Endothelial cell of umbilical vein (primary cell): ENCODE measurements around the gene GRIK1. TPM values are rescaled to one million over a fixed set of nuclear protein-coding genes. Genes with fewer than 3 reads are reported as not detected.

Experiments
- BruUV-seq: library from RNA; stranded (reverse); fragments of 400-500 nt; replicated peaks from 2 replicates; lab custom pipeline; 2021; lab: Mats Ljungman, UMichigan
- CTCF ChIA-PET: fragments of 300-600, 350-600 bp; sonication (Branson Sonifier 250); formaldehyde crosslinking; loops from one replicate; lab custom pipeline; 2021; ENCODE audit warnings: antibody characterized with exemption, inconsistent platforms; lab: Charles Lee
- POLR2A ChIA-PET: fragments of 300-600, 350-600 bp; sonication (Branson Sonifier 250); formaldehyde crosslinking; loops from one replicate; lab custom pipeline; 2021; ENCODE audit warnings: antibody characterized with exemption, inconsistent platforms; lab: Charles Lee
- DNase-seq: peaks from one replicate; pipeline ENCODE4 v3.0.0-alpha.2; 2011; ENCODE audit warnings: low read depth, low spot score
- FAIRE-seq: peaks from 2 replicates; lab custom pipeline; 2011; peaks lifted over from hg19 to GRCh38; lab: Jason Lieb, UNC
- H2AFZ ChIP-seq: 2 replicates; pipeline ENCODE4 v1.6.0; 2012; ENCODE audit warnings: low read depth, low read length, control low read depth, inconsistent platforms
- H3K27ac ChIP-seq: 2 replicates; pipeline ENCODE4 v1.5.1; 2011; ENCODE audit warnings: low read depth, mild to moderate bottlenecking, control low read depth, low read length, moderate library complexity; ENCODE audit not compliant: insufficient read depth
- H3K27me3 ChIP-seq, 2 experiments: 2 replicates each; pipeline versions ENCODE4 v1.6.0 to v1.6.1; 2011; ENCODE audit warnings: low read length in 2 of 2, mixed read lengths in 1 of 2; ENCODE audit not compliant: control insufficient read depth in 2 of 2, insufficient read depth in 2 of 2
- H3K36me3 ChIP-seq, 2 experiments: 2 replicates in 1 of 2; 3 replicates in 1 of 2; pipeline ENCODE4 v1.5.1; 2011; ENCODE audit warnings: low read length in 2 of 2, mild to moderate bottlenecking in 1 of 2, moderate library complexity in 1 of 2; ENCODE audit not compliant: control insufficient read depth in 2 of 2, insufficient read depth in 2 of 2; ENCODE audit errors: extremely low read depth in 1 of 2
- H3K4me1 ChIP-seq: 3 replicates; pipeline ENCODE4 v1.5.1; 2011; ENCODE audit warnings: mild to moderate bottlenecking, low read length; ENCODE audit not compliant: control insufficient read depth, insufficient read depth; ENCODE audit errors: extremely low read depth
- H3K4me2 ChIP-seq: 2 replicates; pipeline ENCODE4 v1.6.1; 2011; ENCODE audit warnings: low read length, control low read depth, mixed read lengths; ENCODE audit not compliant: insufficient read depth
- H3K4me3 ChIP-seq, 3 experiments: fragments of 200-600 bp in 1 of 3; sonication (generic), shearing (Covaris generic) in 1 of 3; replicated peaks in 1 of 3; 2 replicates each; pipeline ENCODE4 v1.5.1; 2011 to 2016; ENCODE audit warnings: control low read depth in 3 of 3, low read length in 3 of 3, mild to moderate bottlenecking in 2 of 3, inconsistent platforms in 1 of 3, low read depth in 1 of 3, moderate library complexity in 1 of 3; ENCODE audit not compliant: insufficient read depth in 1 of 3
- H3K79me2 ChIP-seq: 2 replicates; pipeline ENCODE4 v1.6.0; 2012; ENCODE audit warnings: low read length, inconsistent platforms; ENCODE audit not compliant: control insufficient read depth, insufficient read depth
- H3K9ac ChIP-seq: replicated peaks from 2 replicates; pipeline ENCODE3; 2011; ENCODE audit warnings: low read length, control low read depth; ENCODE audit not compliant: insufficient read depth; ENCODE audit errors: extremely low read depth
- H3K9me1 ChIP-seq: replicated peaks from 3 replicates; pipeline ENCODE4 v1.6.0; 2011; ENCODE audit warnings: mild to moderate bottlenecking, low read length; ENCODE audit not compliant: control insufficient read depth, insufficient read depth; ENCODE audit errors: extremely low read depth
- H3K9me3 ChIP-seq: replicated peaks from 2 replicates; pipeline ENCODE4 v1.5.1; 2012; ENCODE audit warnings: low read length, inconsistent platforms; ENCODE audit not compliant: control insufficient read depth, insufficient read depth
- H4K20me1 ChIP-seq: replicated peaks from 2 replicates; pipeline ENCODE3; 2011; ENCODE audit warnings: mild to moderate bottlenecking, low read length; ENCODE audit not compliant: control insufficient read depth, insufficient read depth; ENCODE audit errors: extremely low read depth
- CTCF ChIP-seq, 2 donors: IDR thresholded peaks; 1 replicate in 1 of 2; 2 replicates in 1 of 2; pipeline ENCODE4 v1.5.1; 2011; ENCODE audit warnings: low read length in 2 of 2, mild to moderate bottlenecking in 2 of 2, moderate library complexity in 2 of 2, control low read depth in 1 of 2, inconsistent platforms in 1 of 2, low read depth in 1 of 2; ENCODE audit not compliant: insufficient read depth in 1 of 2; ENCODE audit errors: extremely low read depth in 1 of 2
- EZH2 ChIP-seq: IDR thresholded peaks from 2 replicates; pipeline ENCODE4 v1.6.1; 2012; ENCODE audit warnings: borderline replicate concordance, low read depth, mild to moderate bottlenecking, moderate library complexity, low read length, inconsistent platforms; ENCODE audit not compliant: severe bottlenecking
- FOS ChIP-seq: IDR thresholded peaks from 2 replicates; pipeline ENCODE4 v1.6.1; 2011; ENCODE audit warnings: mild to moderate bottlenecking, low read length, moderate library complexity, borderline replicate concordance; ENCODE audit not compliant: insufficient read depth
- GATA2 ChIP-seq: IDR thresholded peaks from 2 replicates; pipeline ENCODE4 v1.7.0; 2011; ENCODE audit warnings: low read depth, mild to moderate bottlenecking, moderate library complexity, mixed read lengths, low read length; ENCODE audit not compliant: insufficient read length, insufficient read depth
- JUN ChIP-seq: IDR thresholded peaks from 2 replicates; pipeline ENCODE4 v1.6.1; 2011; ENCODE audit warnings: borderline replicate concordance, low read depth; ENCODE audit not compliant: insufficient read length, insufficient read depth
- MAX ChIP-seq: IDR thresholded peaks from 2 replicates; pipeline ENCODE4 v1.6.1; 2011; ENCODE audit not compliant: insufficient read depth, insufficient read length
- MYC ChIP-seq: IDR thresholded peaks from one replicate; pipeline ENCODE4 v1.6.1; 2011; ENCODE audit warnings: mild to moderate bottlenecking, low read depth, low read length
- POLR2A ChIP-seq: IDR thresholded peaks from 2 replicates; pipeline ENCODE4 v1.6.1; 2012; ENCODE audit warnings: low read depth, mild to moderate bottlenecking, control low read depth, low read length
- POLR2AphosphoS5 ChIP-seq: IDR thresholded peaks from 2 replicates; pipeline ENCODE4 v1.6.1; 2012; ENCODE audit warnings: low read depth, mild to moderate bottlenecking, control low read depth, low read length, moderate library complexity; ENCODE audit not compliant: insufficient read depth
- dilution Hi-C: fragments of 300-500 bp; cut with MboI; formaldehyde crosslinking; loops from one replicate; pipeline ENCODE4 v1.15.0; 2019; ENCODE audit warnings: low sequenced_read_pairs; ENCODE audit not compliant: extremely low pct_ligation_motif_present
- intact Hi-C: fragments of 100-400 bp; cut with micrococcal nuclease; formaldehyde crosslinking; loops from one replicate; pipeline ENCODE4 v1.10.0; 2022
- polyA plus RNA-seq, 4 experiments: library from polyadenylated mRNA; depleted of rRNA in 3 of 4; stranded (reverse) in 3 of 4; unstranded in 1 of 4; fragments of >200 nt; gene quantifications; 2 replicates each; pipeline versions ENCODE4 v1.2.1 to v1.2.3, GENCODE V29; 2011 to 2012; ENCODE audit warnings: missing spikeins in 1 of 4
- total RNA-seq: library from RNA; stranded (reverse); gene quantifications from 2 replicates; pipeline ENCODE4 v1.2.3, GENCODE V29; 2021

The GRIK1 gene
- total and polyA plus RNA-seq, 2 donors (not counting 3 experiments of a cell fraction or from before 2014, with no cell fraction given) = not detected

DNA sequence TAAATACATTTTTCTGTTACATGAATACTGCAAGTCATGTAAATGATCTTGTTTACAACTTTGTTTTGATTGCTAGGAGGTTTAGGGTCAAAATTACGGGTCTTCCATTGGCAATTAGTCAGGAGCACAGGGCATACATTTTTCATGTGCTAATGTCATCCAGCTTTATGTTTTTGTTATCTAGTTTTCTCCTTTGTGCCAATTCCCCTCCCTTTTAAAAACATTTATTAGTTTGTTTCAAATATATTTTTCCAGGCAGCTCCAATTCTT lies 280.9 kb downstream of the GRIK1 start:
- intact Hi-C loops (no loop called here), dilution Hi-C loops (no loop called here)
- FAIRE-seq = no peak
- H3K9me1 ChIP-seq = no peaks in the 10 kb centered on the region
- H4K20me1 ChIP-seq = no peaks in the 10 kb centered on the region
- peaks cover 15% of the 10 kb centered on the region for H3K4me1 ChIP-seq
- H3K4me3 ChIP-seq = no peak overlapping the region
- H3K9ac ChIP-seq = no peak overlapping the region
- no peak overlapping the region for H2AFZ ChIP-seq
- no peak for TF ChIP-seq CTCF (IDR thresholded peaks at IDR 0.05; ENCODE audit: extremely low read depth in 1 of 2, insufficient read depth in 1 of 2, low read depth in 1 of 2, low read length in 2 of 2)
- TF ChIP-seq GATA2 = no peak
- no peak for TF ChIP-seq FOS
- no peak for TF ChIP-seq POLR2A
- TF ChIP-seq MAX = no peak
- TF ChIP-seq POLR2AphosphoS5 = no peak
- TF ChIP-seq JUN = no peak
- no peak for TF ChIP-seq MYC
- TF ChIP-seq EZH2 = no peak
- CTCF ChIA-PET = no interaction called here
- no peaks in the 10 kb centered on the region for H3K36me3 ChIP-seq
- H3K4me2 ChIP-seq = no peak overlapping the region
- POLR2A ChIA-PET = no interaction called here
- no peak overlapping the region for H3K27ac ChIP-seq
- H3K9me3 ChIP-seq = no peaks in the 10 kb centered on the region
- DNase-seq = no peak
- H3K79me2 ChIP-seq = no peaks in the 10 kb centered on the region
- BruUV-seq = no TSS peak
- H3K27me3 ChIP-seq = no peaks in the 10 kb centered on the region
